HepG2 (cell line): ENCODE data around the gene NKD1. TPM values are rescaled to one million over a fixed set of nuclear protein-coding genes. Genes with fewer than 3 reads are reported as not detected.

ENCODE experiments used
- ATAC-seq: fragments of 200-7000 bp; cut with Tn5 transposase; 3 replicates; pipeline ENCODE4 v1.9.1; 2020; ENCODE audit warnings: mild to moderate bottlenecking, moderate library complexity
- BruUV-seq: library from RNA; stranded (reverse); fragments of 400-500 nt; replicated peaks from 2 replicates; lab custom pipeline; 2021; lab: Mats Ljungman, UMichigan
- CTCF ChIA-PET: fragments of 300-600 bp; formaldehyde crosslinking; extraction: SDS; loops from one replicate; lab custom pipeline; 2021; ENCODE audit warnings: low total read pairs, inconsistent platforms, low intra/inter-chr PET ratio; lab: Yijun Ruan, JAX
- POLR2A ChIA-PET: fragments of 350-600 bp; sonication (Branson Sonifier 250); formaldehyde crosslinking; loops from one replicate; lab custom pipeline; 2020; ENCODE audit warnings: antibody characterized with exemption, inconsistent platforms; lab: Yijun Ruan, JAX
- DNase-seq: peaks from one replicate; pipeline ENCODE4 v3.0.0-alpha.2; 2015; ENCODE audit warnings: low spot score
- FAIRE-seq: peaks from 3 replicates; lab custom pipeline; 2011; peaks lifted over from hg19 to GRCh38; lab: Jason Lieb, UNC
- H2AFZ ChIP-seq: one replicate; pipeline ENCODE4 v1.6.1; 2011; ENCODE audit warnings: low read length, inconsistent platforms
- H3K27ac ChIP-seq: fragments of 300-600 bp; 3 replicates; pipeline ENCODE4 v1.8.0; 2011; ENCODE audit warnings: mixed run types, mild to moderate bottlenecking, mixed read lengths, low read length, inconsistent platforms; ENCODE audit not compliant: insufficient read depth; ENCODE audit errors: extremely low read length
- H3K27me3 ChIP-seq, 2 experiments: fragments of 200-600 bp in 1 of 2; 2 replicates in 1 of 2; 3 replicates in 1 of 2; pipeline versions ENCODE4 v1.6.0 to v1.8.0; 2011; ENCODE audit warnings: low read length in 2 of 2, mild to moderate bottlenecking in 2 of 2, moderate library complexity in 2 of 2, inconsistent platforms in 1 of 2; ENCODE audit not compliant: insufficient read depth in 2 of 2, control insufficient read depth in 1 of 2
- H3K36me3 ChIP-seq, 2 experiments: fragments of 200-600 bp in 1 of 2; replicated peaks in 1 of 2; 2 replicates in 1 of 2; 3 replicates in 1 of 2; pipeline versions ENCODE4 v1.5.1 to v1.8.0; 2011; ENCODE audit warnings: low read length in 2 of 2, inconsistent platforms in 1 of 2; ENCODE audit not compliant: insufficient read depth in 2 of 2, control insufficient read depth in 1 of 2
- H3K4me1 ChIP-seq: 2 replicates; pipeline ENCODE4 v1.5.1; 2012; ENCODE audit warnings: low read length, inconsistent platforms; ENCODE audit not compliant: insufficient read depth
- H3K4me2 ChIP-seq: 2 replicates; pipeline ENCODE4 v1.6.0; 2011; ENCODE audit warnings: low read depth, low read length, inconsistent platforms
- H3K4me3 ChIP-seq, 3 experiments: fragments of 200-600 bp in 1 of 3; sonication (generic), shearing (Covaris generic) in 1 of 3; replicated peaks in 1 of 3; 2 replicates each; pipeline ENCODE4 v1.5.1; 2011 to 2016; ENCODE audit warnings: low read length in 3 of 3, inconsistent platforms in 2 of 3, low read depth in 2 of 3, mild to moderate bottlenecking in 2 of 3, control low read depth in 1 of 3, mixed read lengths in 1 of 3; ENCODE audit not compliant: insufficient read depth in 1 of 3
- H3K79me2 ChIP-seq: one replicate; pipeline ENCODE4 v1.6.1; 2011; ENCODE audit warnings: low read length, inconsistent platforms; ENCODE audit not compliant: insufficient read depth
- H3K9ac ChIP-seq: 2 replicates; pipeline ENCODE4 v1.6.0; 2011; ENCODE audit warnings: mild to moderate bottlenecking, low read depth, low read length, inconsistent platforms; ENCODE audit not compliant: insufficient read depth
- H3K9me3 ChIP-seq: 2 replicates; pipeline ENCODE4 v1.5.1; 2012; ENCODE audit warnings: mild to moderate bottlenecking, low read length
- H4K20me1 ChIP-seq: 2 replicates; pipeline ENCODE4 v1.6.0; 2011; ENCODE audit warnings: inconsistent platforms, mild to moderate bottlenecking, low read length, moderate library complexity; ENCODE audit not compliant: insufficient read depth
- AGO2 ChIP-seq: fragments of 200-400 bp; formaldehyde crosslinking; optimal IDR thresholded peaks from 2 replicates; pipeline ENCODE3; 2017; ENCODE audit warnings: mild to moderate bottlenecking, low read depth, low read length, moderate library complexity
- IKZF4 ChIP-seq: sonication (generic); formaldehyde crosslinking; IDR thresholded peaks from 2 replicates; pipeline ENCODE4 v1.5.1; 2020; ENCODE audit warnings: borderline replicate concordance, mild to moderate bottlenecking, low read depth, missing genetic modification reagents; ENCODE audit errors: not compliant biosample characterization
- POLR2A ChIP-seq, 2 experiments: IDR thresholded peaks; 2 replicates each; pipeline ENCODE4 v1.6.1; 2011; ENCODE audit warnings: low read depth in 2 of 2, low read length in 2 of 2, mild to moderate bottlenecking in 1 of 2, moderate library complexity in 1 of 2; ENCODE audit not compliant: insufficient read depth in 1 of 2
- POLR2G ChIP-seq: fragments of 200-400 bp; formaldehyde crosslinking; IDR thresholded peaks from 2 replicates; pipeline ENCODE4 v1.6.1; 2018; ENCODE audit warnings: mild to moderate bottlenecking, low read depth, low read length, moderate library complexity
- PRDM10 ChIP-seq: sonication (generic); formaldehyde crosslinking; IDR thresholded peaks from 2 replicates; pipeline ENCODE4 v1.4.0; 2020; ENCODE audit warnings: low read depth, missing genetic modification reagents
- RBM22 ChIP-seq: fragments of 200-400 bp; formaldehyde crosslinking; optimal IDR thresholded peaks from 2 replicates; pipeline ENCODE3; 2017; ENCODE audit warnings: mild to moderate bottlenecking, low read length, moderate library complexity
- SRSF9 ChIP-seq: fragments of 200-400 bp; formaldehyde crosslinking; IDR thresholded peaks from 2 replicates; pipeline ENCODE4 v1.6.1; 2018; ENCODE audit warnings: borderline replicate concordance, mild to moderate bottlenecking, low read depth, low read length; ENCODE audit not compliant: insufficient read depth, poor library complexity, severe bottlenecking
- TRAFD1 ChIP-seq: sonication (generic); formaldehyde crosslinking; IDR thresholded peaks from 2 replicates; pipeline ENCODE4 v1.5.1; 2020; ENCODE audit warnings: missing genetic modification reagents, mild to moderate bottlenecking, borderline replicate concordance
- ZNF276 ChIP-seq: sonication (generic); formaldehyde crosslinking; IDR thresholded peaks from 2 replicates; pipeline ENCODE4 v1.4.0; 2020; ENCODE audit warnings: mild to moderate bottlenecking, low read depth, missing genetic modification reagents
- ZNF672 ChIP-seq: sonication (generic); formaldehyde crosslinking; IDR thresholded peaks from 2 replicates; pipeline ENCODE4 v1.8.1; 2022; ENCODE audit warnings: missing genetic modification reagents
- ZNF704 ChIP-seq: sonication (generic); formaldehyde crosslinking; IDR thresholded peaks from 2 replicates; pipeline ENCODE4 v1.8.1; 2023; ENCODE audit warnings: mild to moderate bottlenecking, inconsistent platforms, moderate library complexity, missing genetic modification reagents, borderline replicate concordance
- WGBS: methylation state at CpG from one replicate; pipeline ENCODE4 v1.1.6; 2017; ENCODE audit warnings: low lambda C conversion rate; 5-methylcytosine and 5-hydroxymethylcytosine counted together
- in situ Hi-C: cut with HindIII; loops from 2 replicates; pipeline ENCODE4 v1.10.0; 2017; ENCODE audit warnings: low pct_unique_long_range_greater_than_20kb; ENCODE audit not compliant: extremely low pct_ligation_motif_present
- intact Hi-C: fragments of 100-400 bp; cut with micrococcal nuclease; formaldehyde crosslinking; loops from one replicate; pipeline ENCODE4 v1.10.0; 2022; ENCODE audit not compliant: unreplicated experiment
- polyA plus RNA-seq, 8 experiments: library from polyadenylated mRNA; depleted of rRNA in 3 of 8; stranded (reverse) in 7 of 8; unstranded in 1 of 8; fragments of >200 nt; fragmentation: Illumina TruSeq in 4 of 8; extraction: Trizol in 4 of 8; gene quantifications; 2 replicates each; pipeline versions ENCODE4 v1.2.1 to v1.2.3, GENCODE V29; 2011 to 2016; ENCODE audit warnings: low read depth in 4 of 8, missing spikeins in 1 of 8, mixed read lengths in 1 of 8; ENCODE audit not compliant: insufficient read depth in 1 of 8
- total RNA-seq, 5 experiments: library from RNA; depleted of rRNA; stranded (reverse); fragments of >200 nt; fragmentation: Illumina TruSeq; extraction: Trizol; gene quantifications; 2 replicates each; pipeline ENCODE4 v1.2.3, GENCODE V29; 2016; ENCODE audit warnings: low read depth in 1 of 5

NKD1 gene
- total and polyA plus RNA-seq, 2 of the 13 experiments (the other 11 are each of a cell fraction or from before 2014, with no cell fraction given), result 70.4 to 121 TPM

- peaks cover 70% of the 10 kb centered on the region for H4K20me1 ChIP-seq
- ChIA-PET POLR2A (no interaction called here), CTCF (no interaction called here)
- H3K36me3 ChIP-seq, result peaks cover 95 to 100% of the 10 kb centered on the region in 2 experiments
- H3K4me3 ChIP-seq, result no peak overlapping the region
- H2AFZ ChIP-seq, result no peak overlapping the region
- intact Hi-C loops, result no loop called here
- TF ChIP-seq IKZF4 (CRISPR knock-in tag), result no peak
- peak; percentile 89 for TF ChIP-seq RBM22
- TF ChIP-seq ZNF276 (CRISPR knock-in tag), result 0 out of 2 replicates have a peak, but pooled peaks have one; percentile 9
- TF ChIP-seq POLR2G, result peak; percentile 22; the same call in 1 of the 2 replicates
- no peak for TF ChIP-seq ZNF704 (CRISPR knock-in tag)
- no peak for TF ChIP-seq SRSF9
- no peak for TF ChIP-seq ZNF672 (CRISPR knock-in tag)
- TF ChIP-seq POLR2A (IDR thresholded peaks at IDR 0.05; ENCODE audit: insufficient read depth in 1 of 2, low read depth in 2 of 2, low read length in 2 of 2), result peak in 1 of 2 experiments; percentile 38; a peak in 1 of 4 replicates
- peak; percentile 98 for TF ChIP-seq AGO2
- TF ChIP-seq PRDM10 (CRISPR knock-in tag), result no peak
- no peak for TF ChIP-seq TRAFD1 (CRISPR knock-in tag)
- DNase-seq (no peak), ATAC-seq (no peak; the same call in 1 of the 3 replicates), FAIRE-seq (no peak)
- WGBS, result 98% methylated on average over 16 of the region's 16 CpGs
- H3K9ac ChIP-seq, result no peak overlapping the region
- in situ Hi-C loops, result no loop called here
- peaks cover 11% of the 10 kb centered on the region for H3K79me2 ChIP-seq
- H3K9me3 ChIP-seq, result no peaks in the 10 kb centered on the region
- no peaks in the 10 kb centered on the region for H3K27me3 ChIP-seq
- H3K4me1 ChIP-seq, result peaks cover 35% of the 10 kb centered on the region
- no peak overlapping the region for H3K27ac ChIP-seq
- no TSS peak for BruUV-seq
- no peak overlapping the region for H3K4me2 ChIP-seq
Measured at GRCh38 chr16:50622643-50623369, 74.6 kb downstream of the NKD1 start.
